GM20000 (cell line): ENCODE measurements around the gene NUDCD2.

Experiments
- DNase-seq: peaks from one replicate; pipeline ENCODE4 v3.0.0; 2012; ENCODE audit warnings: low spot score
- CTCF ChIP-seq: IDR thresholded peaks from 2 replicates; pipeline ENCODE4 v1.5.1; 2012; ENCODE audit warnings: mild to moderate bottlenecking, control low read depth; ENCODE audit errors: extremely low read depth, missing control alignments

Gene NUDCD2

DNA sequence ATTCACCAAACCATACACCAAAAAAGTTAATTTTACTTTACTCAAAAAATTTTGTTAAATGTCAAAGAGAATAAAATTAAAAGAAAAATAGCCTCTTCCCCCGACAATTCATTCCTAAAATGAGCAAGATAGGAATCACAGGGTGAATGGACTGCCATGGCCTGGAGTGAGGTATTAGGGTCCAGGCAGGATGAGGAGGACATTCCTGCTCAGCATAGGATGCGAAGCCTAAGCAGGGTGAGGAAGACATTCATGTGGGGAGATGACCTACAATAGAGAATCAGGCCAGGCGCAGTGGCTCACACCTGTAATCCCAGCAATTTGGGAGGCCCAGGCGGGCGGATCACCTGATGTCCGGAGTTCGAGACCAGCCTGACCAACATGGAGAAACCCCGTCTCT is 8.4 kb downstream of the NUDCD2 start:
- DNase-seq, result no peak
- no peak for TF ChIP-seq CTCF

GRCh38 chr5:163448491-163448890 is 11.4 kb downstream of the NUDCD2 start:
- TF ChIP-seq CTCF, result no peak
- no peak for DNase-seq

- TF ChIP-seq CTCF, result no peak
- no peak for DNase-seq
These were observed 12.0 kb downstream of the NUDCD2 start for GRCh38 chr5:163447875-163448274.

- no peak for DNase-seq
- TF ChIP-seq CTCF, result no peak
These were observed 12.7 kb downstream of the NUDCD2 start for GRCh38 chr5:163447191-163447590.

DNA sequence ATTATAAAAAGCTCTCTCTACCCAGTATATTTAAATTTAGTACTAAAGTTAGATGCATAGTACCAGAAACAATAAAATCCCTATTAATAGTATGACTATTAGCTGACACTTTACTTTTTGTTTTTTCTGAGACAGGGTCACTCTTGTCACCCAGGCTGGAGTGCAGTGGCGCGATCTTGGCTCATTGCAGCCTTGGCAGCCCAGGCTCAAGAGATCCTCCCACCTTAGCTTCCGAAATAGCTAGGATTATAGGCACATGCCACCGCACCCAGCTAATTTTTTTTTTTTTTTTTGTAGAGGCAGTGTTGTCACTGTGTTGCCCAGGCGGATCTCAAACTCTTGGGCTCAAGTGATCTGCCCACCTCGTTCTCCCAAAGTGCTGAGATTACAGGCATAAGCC is 14.6 kb downstream of the NUDCD2 start:
- DNase-seq, result no peak
- no peak for TF ChIP-seq CTCF

DNA sequence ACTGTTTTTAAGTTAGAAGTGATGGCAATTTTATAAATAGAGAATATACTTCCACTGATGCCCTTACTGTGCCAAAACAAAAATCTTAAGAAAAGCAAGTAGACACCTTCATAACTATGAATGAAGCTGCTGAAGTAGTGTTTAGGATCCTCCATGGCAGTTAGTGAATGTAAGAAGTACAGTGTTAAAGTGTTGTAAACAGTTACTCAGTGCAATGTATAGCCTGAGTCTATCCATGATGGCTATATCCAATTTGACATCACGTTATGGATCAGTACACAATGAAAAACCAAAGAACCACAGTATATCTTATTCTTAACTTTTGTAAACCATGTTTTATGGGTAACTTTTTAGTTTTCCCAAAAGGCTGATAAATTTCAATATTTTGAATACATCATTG is 15.4 kb downstream of the NUDCD2 start:
- no peak for DNase-seq
- no peak for TF ChIP-seq CTCF

GRCh38 chr5:163440954-163441353 is 18.9 kb downstream of the NUDCD2 start:
- no peak for DNase-seq
- no peak for TF ChIP-seq CTCF
